GM19438 (cell line): Measurements from ENCODE around the gene EXOC3.
"Not testable (repeated sequence)": the region's sequence is repeated elsewhere in the genome, so short reads cannot be mapped to it uniquely, and the experiment has no call there.

ENCODE experiments used
- ATAC-seq: cut with Tn5 transposase; IDR thresholded peaks from one replicate; pipeline ENCODE4 v1.9.1; 2021; ENCODE audit warnings: low read depth; ENCODE audit not compliant: unreplicated experiment

The EXOC3 gene

DNA sequence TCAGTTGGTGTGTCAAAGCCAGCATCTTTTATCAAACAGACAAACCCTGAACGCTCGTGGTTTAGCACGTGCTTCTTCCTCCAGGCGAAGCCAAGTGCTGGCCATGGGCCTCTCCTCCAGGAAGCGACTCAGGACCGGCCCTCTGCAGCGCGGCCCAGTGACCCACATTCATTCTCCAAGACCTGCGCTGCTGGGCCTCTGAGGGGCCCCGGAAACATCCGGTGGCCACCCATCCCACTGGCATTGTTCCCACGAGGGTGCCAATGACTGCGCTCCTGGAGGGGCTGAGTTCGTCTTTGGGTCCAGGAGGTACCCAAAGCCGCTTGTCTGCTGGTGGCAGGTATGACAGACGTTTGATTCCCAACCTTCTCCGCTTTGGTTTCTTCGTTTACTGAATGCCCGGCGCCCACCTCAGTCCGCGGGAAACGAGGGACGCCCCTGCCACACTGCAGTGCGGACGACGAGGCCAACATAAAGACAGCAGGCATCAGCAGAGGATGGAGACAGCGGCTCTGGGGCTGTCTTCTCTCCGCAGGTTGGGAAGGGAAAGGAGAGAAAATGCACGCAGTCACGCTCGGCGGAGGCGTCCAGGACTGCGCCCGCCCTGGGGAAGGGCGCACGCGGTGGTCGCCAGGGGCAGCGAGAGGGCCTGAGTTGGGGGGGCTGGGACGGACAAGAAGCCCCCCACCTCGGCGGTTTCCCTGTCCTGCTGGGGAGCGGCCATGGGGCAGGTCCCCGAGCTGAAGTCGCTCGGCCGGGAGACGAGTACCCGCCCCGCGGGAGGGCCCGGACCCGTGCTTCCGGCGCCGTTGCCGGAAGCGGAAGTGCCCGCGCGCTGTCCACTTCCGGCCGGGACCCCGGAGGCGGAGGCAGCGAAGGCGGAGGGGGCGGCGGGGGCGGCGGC lies at the start of gene EXOC3:
TSS of gene EXOC3 (plus strand) at position 842 of the 904 bp plus-strand sequence. CDS start 3,030 bp downstream, outside the sequence.
- ATAC-seq, result peak; percentile 72

DNA sequence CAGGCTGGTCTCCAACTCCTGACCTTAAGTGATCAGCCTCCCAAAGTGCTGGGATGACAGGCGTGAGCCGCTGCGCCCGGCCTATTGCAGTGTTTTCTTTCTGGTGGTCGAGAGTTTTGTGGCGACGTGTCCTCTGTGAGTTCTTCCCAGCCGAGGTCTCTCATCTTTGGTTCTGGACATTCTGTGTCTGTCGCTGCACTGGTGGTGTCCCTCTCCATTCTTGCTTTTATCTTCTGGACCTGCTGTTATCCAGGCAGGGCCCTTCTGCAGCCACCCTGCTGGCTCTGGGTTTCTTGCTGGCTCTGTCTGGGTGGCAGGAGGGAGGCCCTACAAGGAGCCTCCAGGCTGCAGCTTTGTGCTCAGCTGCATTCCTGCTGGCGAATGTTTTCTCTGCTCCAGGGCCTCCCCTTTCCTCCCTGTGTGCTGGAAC lies 49.1 kb upstream of the EXOC3 start:
- ATAC-seq, result no peak

DNA sequence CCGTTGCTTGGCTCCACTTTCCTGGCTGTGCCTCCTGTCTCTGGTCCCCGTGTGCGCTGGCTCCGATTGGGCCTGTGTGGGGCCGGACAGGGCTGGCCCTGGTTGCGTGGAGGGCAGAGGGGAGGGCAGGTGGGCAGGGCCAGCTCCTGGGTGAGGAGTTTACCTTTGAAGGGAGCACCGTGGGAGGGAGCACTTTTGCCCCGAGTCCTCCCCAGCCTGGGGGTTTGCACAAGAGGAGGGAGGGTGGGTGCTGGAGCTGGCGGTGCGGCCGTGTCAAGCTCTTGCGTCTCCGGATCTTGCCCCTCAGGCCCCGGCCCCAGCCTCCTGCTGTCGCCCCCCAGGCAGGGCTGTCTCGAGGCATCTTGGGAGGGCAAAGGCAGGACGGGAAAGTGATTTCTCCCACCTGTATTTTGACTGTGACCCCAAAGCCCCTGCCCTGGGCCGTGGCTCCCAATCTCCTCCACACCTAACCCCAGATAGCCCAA lies 48.3 kb upstream of the EXOC3 start:
- ATAC-seq, result no peak

DNA sequence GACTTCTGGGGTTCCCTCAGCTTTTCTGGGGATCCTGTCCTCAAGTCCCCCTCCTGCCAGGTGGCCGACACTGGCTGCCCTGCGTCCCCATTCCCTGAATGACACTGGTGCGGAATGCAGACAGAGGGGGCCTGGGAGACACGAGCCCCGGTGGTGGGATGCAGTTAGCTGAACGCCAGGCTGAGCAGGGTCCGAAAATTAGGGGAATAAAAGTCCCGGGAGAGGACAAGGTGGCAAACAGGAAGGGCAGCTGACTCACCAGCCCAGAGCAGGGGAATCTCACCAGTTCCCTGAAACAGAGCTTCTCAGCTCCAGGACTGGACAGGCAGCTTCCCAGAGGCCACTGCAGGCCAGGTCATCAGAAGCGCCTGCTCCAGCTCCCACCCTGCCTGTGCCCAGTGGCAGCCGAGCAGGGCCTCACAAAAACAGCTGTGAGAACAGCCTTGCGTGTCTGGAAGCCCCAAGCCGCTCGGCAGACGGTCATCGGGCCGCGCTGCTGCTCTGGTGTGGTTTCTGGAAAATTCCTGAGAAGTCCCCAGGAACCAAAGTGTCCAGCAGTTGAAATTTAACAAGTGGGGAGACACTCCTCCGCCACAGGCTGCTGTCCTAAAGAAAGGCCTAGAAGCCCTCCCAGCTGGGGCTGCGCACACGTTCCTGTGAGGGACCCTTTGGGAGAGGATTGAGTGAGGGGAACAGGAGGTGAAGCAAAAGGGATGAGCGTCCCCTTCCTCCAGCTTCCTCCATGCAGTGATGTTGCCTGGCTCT lies 47.6 kb upstream of the EXOC3 start:
- no peak for ATAC-seq

DNA sequence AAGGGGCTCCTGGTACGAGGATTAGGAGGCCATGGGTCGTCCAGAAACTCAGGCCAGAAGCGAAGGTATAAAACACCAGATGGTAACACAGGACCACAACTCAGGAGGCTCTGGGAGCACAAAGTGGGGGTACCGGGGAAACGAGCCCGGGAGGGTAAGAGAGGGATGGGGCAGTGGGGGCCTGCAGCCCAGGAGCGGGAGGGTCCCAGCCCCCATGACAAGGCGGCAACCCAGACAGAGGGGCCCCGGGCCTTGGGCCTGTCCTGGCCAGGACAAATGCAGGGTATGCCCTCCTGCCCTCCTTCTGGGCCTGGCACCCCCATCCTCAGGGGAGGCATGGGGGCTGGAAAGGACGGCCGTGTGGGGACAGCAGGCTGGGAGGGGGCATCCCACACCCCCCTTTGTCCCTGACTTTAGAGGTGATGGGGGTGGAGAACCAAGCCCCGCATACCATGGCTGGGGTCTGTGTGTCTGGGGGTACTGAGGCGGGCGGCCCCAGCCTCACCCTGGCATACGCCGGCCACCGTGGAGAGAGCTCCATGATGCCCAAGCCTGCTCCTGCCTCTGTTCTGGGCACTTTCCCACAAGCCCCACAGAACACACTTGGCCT lies 47.0 kb upstream of the EXOC3 start:
- no peak for ATAC-seq

DNA sequence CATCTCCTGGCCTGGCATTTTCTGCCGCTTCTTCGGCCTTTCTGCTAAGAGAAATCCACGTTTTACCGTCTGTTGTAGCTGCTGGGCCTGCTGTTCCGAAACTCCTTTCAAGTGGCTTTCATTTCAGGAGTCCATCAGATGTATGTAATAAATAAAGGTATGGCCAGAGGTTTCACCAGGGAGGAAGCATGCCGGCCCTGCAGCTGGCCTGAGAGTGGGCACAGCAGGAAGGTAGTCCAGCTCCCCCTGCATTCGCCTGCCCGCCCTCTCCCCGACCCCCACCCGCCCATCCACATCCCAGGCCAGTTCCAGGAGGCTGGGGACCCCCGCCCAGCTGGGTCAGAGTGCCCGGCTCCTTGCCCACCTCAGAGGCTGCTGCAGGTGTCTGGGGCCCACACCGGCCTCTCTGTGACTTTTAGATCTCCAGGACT lies 46.4 kb upstream of the EXOC3 start:
- ATAC-seq, result no peak

DNA sequence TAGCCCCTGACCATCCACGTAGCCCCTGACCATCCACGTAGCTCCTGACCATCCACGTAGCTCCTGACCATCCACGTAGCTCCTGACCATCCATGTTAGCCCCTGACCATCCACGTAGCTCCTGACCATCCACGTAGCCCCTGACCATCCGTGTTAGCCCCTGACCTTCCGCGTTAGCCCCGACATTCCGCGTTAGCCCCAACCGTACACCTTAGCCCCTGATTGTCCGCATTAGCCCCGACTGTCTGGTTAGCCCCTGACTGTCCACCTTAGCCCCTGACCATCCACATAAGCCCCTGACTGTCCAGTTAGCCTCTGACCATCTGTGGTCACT lies 44.9 kb upstream of the EXOC3 start:
- ATAC-seq, result not testable (repeated sequence)

DNA sequence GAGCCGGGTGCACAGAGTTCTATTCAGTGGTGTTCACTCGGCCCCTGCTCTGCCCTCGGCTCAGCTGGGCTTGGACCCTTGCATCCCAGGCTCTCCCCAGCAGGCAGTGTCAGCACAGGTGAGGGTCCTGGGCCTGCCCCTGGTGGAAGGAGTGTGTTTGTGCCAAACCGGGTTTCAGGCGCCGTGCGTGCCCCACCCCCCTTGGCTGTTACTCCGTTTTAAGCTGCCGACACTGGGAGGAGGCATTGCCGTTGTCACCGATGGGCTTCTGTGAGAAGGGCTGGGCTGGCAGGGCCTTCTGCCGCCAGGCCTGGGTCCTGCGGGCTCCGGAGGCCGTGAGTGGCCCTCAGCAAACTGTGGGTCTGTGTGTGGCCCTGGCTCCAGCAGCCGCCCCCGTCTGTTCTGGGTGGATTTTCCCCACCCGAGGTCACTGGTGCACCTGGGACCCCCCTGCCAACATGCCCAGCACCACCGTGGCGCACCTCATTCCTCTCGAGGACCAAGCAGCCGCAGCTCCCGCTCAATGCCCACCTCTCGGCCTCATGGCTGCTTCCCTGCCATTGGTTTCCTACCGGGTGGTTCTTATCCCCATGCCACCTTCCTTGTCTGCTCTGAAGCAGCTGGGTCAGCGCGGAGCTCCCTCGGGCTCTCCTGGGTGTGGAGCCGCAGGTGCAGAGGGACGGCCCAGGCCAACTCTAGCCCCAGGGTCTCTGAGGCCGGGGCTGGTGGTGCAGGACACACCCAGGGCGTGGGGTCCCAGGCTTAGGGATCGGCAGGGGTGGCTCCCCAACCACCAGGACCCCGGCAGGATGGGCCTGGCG lies 44.3 kb upstream of the EXOC3 start:
- no peak for ATAC-seq

DNA sequence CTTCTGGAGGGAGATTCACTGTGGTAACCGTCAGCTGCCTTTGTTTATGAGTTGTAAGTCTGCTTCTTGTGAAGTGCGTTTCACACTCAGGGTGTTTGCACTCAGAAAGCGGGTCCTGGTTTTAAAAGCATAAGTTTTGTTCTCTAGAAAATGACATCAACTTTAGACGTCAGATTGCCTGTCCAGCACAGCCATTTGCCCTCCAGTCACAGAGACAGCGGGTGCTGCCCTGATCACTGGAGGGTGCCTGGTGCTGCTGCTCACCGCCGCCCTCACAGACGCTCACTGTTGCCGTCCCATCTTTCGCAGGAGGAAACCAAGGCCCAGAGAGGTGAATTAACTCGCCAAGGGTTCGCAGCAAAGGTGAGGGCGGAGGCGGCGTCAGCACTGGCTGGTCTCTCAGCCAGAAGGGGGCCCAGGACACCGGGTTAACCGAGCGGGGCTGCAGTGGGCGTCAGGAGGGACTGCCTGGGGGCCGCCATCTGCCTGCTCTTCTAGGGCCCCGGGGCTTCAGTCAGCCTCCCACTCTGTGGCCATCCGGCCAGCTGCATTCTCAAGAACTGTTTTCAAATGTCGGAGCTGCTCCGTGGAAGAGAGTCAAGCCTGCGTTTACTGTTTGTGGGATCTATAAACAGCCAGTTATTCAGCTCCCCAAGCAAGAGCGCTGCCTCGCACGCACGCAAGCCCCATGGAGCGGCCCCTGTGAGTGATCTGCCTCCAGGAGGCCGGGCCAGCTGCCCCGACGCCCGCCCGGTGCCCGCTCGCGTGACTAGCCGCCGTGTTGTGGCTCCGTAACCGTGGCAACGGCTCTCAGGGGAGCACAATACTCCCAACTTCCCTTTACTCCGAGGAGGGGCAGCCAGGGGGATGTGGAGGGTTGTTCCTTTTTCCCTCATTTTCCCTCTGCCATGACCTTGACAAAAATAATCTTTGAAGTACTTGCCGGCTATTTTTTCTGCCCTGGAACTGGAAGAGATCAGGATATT lies 43.4 kb upstream of the EXOC3 start:
- peak; percentile 67 for ATAC-seq

DNA sequence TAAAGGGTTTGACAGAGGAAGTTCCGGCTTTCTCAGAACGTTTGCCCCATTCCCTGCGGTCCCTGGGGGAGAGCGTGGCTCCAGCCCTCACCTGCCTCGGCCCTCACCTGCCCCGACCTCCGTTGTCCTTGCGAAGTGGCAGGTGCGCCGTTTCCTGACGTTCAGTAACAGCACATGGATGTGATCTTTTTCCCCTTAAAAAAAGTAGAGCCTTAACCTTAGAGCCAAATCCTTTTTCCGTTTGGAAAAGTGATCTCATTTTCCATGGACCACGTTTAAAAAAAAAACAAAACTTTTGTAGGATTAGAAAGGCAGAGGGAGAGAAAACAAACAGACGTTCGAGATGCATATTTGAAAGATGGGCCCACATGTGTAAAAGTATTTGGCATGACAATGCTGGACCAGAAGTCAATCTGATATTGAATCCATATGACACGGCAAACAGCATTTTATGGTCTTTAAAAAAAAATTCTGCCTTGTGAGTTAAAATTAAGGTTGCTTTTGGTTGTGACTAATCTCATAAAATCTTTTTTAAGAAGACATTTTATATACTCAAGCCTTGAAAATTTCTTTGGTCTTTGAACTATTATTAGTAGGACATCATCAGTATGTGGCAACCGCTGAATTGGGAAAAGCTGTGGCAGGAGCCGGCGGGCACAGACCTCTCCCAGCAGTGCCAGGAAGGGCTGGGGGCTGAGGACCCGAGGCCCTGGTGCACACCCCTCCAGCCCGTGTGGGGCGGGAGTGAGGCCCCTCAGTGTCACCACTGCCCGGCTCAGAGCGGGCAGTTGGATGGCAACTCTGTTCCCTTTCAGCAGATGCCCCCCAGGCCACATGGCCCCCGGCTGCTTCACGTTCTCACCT lies 42.5 kb upstream of the EXOC3 start:
- ATAC-seq, result peak; percentile 8

DNA sequence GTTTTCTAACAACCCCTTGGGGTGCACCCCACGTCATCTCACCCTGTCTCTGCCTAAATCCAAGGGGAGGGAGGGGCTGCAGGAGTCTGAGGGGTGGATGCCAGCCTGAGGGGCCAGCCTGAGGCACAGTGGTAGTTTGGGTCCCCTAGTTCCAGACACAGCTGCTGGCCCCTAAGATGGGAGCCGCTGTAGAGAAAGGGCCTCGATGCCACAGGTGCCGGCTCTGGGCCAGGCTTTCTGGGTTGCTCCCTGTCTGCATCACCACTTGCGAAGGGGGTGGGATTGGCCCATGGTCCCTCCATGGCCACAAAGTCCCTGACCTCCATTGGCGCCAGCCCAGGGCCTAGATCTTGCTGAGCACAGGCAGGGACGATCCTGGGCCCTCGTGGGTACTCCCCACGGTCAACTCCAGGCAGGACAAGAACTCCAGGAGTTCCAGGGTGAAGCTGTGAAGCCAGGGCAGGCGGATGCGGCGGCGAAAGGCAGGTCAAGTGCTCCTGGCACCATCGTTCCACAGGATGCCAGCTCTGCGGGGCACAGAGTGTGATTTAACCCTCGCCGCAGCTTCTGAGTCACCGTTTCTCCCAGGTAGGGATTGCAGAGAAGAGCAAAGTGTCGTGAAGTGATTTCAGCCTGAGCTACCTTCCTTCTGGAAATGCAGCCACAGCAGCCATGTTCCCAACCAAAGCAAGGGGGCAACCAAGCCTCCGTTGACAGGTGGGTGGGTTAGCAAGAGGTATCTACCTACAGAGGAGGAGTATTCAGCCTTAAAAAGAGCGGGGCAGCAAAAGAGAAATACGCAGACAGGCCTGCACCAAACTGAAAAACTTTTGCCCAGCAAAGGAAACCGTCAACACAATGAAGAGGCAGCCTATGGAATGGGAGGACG lies 41.6 kb upstream of the EXOC3 start:
- ATAC-seq, result no peak

DNA sequence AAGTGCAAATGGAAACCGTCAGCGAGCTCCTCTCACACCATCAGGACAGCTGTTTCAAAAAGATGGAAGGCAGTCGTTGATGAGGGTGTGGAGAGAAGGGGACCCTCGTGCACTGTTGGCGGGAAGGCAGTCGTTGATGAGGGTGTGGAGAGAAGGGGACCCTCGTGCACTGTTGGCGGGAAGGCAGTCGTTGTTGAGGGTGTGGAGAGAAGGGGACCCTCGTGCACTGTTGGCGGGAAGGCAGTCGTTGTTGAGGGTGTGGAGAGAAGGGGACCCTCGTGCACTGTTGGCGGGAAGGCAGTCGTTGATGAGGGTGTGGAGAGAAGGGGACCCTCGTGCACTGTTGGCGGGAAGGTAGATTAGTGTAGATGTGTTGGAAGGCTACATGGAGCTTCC lies 40.8 kb upstream of the EXOC3 start:
- ATAC-seq, result not testable (repeated sequence)

DNA sequence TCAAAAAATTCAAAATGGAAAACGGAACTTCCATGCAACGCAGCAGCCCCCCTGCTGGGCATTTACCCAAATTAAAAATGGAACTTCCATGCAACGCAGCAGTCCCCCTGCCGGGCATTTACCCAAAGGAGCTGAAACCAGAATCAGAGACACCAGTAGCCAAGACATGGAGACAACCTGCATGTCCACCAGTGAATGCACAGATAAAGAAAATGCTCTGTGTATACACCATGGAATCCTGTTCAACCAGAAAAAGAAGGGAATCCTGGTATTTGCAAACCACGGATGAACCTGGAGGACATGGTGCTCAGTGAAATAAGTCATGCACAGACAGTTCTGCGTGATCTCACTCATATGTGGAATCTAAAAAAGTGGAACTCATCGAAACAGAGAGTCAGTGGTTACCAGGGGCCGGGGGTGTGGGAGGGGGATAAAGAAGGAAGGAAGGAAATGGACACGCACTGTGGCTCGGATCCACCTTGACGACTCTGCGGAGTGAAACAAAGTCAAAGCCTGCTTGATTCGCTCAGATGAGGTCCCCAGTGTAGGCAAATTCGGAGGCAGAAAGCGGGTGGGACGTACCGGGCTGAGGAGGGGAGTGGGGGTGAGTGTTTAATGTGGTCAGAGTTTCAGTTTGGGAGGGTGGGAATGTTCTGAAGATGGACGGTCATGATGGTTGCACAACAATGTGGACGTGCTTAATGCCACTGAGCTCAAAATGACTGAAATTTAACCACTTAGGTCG lies 40.2 kb upstream of the EXOC3 start:
- ATAC-seq, result peak; percentile 52

DNA sequence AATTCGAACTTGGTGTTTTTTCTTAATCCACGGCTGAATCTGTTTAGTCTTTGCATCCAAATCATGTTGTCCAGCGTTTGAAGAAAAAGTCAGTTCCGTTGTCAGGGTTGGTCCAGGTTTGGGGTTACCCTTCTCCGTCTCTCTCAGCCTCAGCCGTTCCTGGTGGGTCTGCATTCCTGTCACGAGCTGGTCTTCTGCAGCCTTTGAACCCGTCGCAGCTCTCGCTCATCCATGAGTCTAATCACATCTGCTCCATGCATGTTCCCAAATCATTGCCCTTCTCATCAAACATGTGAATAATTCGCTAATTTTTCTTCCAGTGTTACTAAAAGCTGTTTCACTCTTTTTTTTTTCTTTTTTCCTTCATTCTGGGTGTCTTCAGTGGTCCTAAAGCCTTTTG lies 39.0 kb upstream of the EXOC3 start:
- ATAC-seq, result no peak

DNA sequence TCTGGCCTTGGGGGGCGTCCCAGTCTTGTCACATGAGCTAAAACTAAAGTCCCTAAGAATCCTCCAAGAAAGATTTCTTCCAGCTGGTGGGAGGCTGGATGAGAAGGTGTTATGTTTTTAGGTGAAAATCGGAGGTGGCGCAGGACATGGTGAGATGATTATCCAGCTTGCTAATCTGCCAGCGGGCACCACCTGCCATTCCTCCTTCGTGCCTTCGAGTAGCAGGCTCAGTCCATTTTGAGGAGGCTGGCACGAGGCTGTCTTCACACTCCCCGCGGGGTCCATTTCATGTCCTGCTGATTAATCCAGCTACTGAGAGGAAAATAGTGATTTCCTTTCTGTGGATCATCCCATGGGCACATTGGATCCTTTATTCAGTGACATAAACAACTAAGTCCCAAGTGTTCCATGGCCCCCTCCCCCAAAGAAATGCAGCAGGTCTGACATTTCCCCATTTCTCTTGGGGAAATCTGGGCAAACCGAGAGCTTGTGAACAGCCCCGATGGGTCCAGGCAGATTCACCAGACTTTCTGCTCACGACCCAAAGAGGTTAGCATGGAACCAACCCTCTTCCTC lies 38.2 kb upstream of the EXOC3 start:
- ATAC-seq, result no peak

DNA sequence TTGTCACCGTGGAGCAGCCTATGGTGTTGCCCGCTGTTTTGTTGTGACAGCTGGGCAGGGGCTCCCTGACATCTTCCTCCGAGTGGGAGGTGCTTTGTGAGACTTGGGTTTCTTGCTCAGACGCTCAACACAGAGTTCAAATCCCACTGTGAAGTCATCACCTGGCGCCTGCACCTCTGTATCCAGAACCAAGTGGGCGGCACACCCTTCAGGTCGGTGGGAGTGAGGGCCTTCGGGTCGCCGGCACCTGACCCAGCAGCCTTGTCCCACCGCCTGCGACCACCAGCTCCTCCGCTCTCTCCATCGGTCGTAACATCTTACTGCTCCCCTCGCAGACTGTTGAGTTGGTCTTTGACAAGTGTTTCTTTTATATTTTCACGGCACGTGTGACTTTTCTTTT lies 37.6 kb upstream of the EXOC3 start:
- no peak for ATAC-seq
